Stomach (tissue), 4 donors: ENCODE results near the gene OSBP2.

Experiments
- EP300 ChIP-seq: sonication (generic); formaldehyde crosslinking; IDR thresholded peaks from one replicate; pipeline ENCODE4 v1.6.1; 2017; ENCODE audit warnings: antibody characterized with exemption
- POLR2AphosphoS5 ChIP-seq, 3 donors: sonication (generic); formaldehyde crosslinking; IDR thresholded peaks; one replicate each; pipeline ENCODE4 v1.6.1; 2016; ENCODE audit warnings: antibody characterized with exemption in 3 of 3
- TF ChIP-seq, protein P1 (sequence below), 7 experiments: fragments of 450-650 bp in 4 of 7; fragments of 200-600 bp in 3 of 7; sonication (generic) in 3 of 7; IDR thresholded peaks; one replicate each; pipeline ENCODE4 v1.5.1; 2016 to 2019; ENCODE audit warnings: antibody characterized with exemption in 7 of 7, control low read depth in 2 of 7, mild to moderate bottlenecking in 1 of 7

DNA sequence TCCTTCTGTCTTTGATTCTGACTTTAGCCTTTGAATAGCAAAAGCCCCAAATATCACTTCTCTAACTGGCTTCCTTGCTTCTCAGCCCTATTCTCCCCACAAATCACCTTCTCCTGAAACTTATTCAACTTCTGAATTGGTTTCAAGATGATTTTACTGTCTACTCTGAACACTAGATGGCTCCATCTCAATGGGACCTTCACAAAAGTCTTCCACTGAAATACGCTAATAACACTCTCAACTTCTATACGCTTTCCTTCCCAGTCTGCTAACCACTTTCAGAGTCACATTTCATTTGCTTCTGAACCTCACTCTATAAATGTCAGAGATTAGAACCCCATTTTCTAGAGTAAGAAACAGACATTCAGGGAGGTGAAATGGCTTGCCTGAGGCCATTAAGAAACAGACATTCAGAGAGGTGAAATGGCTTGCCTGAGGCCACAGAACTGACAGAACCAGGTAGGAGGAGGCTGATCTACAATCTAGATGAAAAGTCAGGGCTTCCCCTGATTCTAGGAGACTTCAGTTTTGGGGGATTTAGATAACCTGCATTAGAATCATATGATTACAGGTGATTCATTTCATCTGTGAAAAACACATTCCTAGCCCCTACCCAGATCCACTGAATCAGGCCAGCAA lies 253.3 kb downstream of the OSBP2 start:
- TF ChIP-seq, protein P1, sequence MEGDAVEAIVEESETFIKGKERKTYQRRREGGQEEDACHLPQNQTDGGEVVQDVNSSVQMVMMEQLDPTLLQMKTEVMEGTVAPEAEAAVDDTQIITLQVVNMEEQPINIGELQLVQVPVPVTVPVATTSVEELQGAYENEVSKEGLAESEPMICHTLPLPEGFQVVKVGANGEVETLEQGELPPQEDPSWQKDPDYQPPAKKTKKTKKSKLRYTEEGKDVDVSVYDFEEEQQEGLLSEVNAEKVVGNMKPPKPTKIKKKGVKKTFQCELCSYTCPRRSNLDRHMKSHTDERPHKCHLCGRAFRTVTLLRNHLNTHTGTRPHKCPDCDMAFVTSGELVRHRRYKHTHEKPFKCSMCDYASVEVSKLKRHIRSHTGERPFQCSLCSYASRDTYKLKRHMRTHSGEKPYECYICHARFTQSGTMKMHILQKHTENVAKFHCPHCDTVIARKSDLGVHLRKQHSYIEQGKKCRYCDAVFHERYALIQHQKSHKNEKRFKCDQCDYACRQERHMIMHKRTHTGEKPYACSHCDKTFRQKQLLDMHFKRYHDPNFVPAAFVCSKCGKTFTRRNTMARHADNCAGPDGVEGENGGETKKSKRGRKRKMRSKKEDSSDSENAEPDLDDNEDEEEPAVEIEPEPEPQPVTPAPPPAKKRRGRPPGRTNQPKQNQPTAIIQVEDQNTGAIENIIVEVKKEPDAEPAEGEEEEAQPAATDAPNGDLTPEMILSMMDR (IDR thresholded peaks at IDR 0.05), result peak in 4 of 7 experiments; percentile 37 to 80 (median 64)
- TF ChIP-seq POLR2AphosphoS5 (IDR thresholded peaks at IDR 0.05), result peak in 2 of 3 donors; percentile 44 to 61
- TF ChIP-seq EP300, result no peak
